IMR-90 (cell line): ENCODE results near the gene ZNF74. TPM values are rescaled to one million over a fixed set of nuclear protein-coding genes. Genes with fewer than 3 reads are reported as not detected.

ENCODE experiments used
- ATAC-seq: fragments of 200-7000 bp; cut with Tn5 transposase; 2 replicates; pipeline ENCODE4 v1.9.1; 2020; ENCODE audit warnings: low read depth, mild to moderate bottlenecking, moderate library complexity
- BruUV-seq: library from RNA; stranded (reverse); fragments of 400-500 nt; replicated peaks from 2 replicates; lab custom pipeline; 2021; lab: Mats Ljungman, UMichigan
- CTCF ChIA-PET: fragments of 300-600 bp; formaldehyde crosslinking; extraction: SDS; loops from one replicate; lab custom pipeline; 2021; ENCODE audit warnings: antibody characterized with exemption; lab: Yijun Ruan, JAX
- POLR2A ChIA-PET: fragments of 300-600 bp; sonication (Branson Sonifier 250); formaldehyde crosslinking; loops from one replicate; lab custom pipeline; 2022; ENCODE audit warnings: antibody characterized with exemption; ENCODE audit not compliant: unreplicated experiment; lab: Charles Lee
- DNase-seq: peaks from one replicate; pipeline ENCODE4 v3.0.0; 2013
- H2AFZ ChIP-seq: replicated peaks from 2 replicates; pipeline ENCODE3; 2013; ENCODE audit warnings: low read length, mild to moderate bottlenecking; ENCODE audit not compliant: poor library complexity
- H2AK5ac ChIP-seq: 2 replicates; pipeline ENCODE4 v1.6.1; 2013; ENCODE audit warnings: low read depth, low read length, inconsistent platforms
- H2AK9ac ChIP-seq: replicated peaks from 2 replicates; pipeline ENCODE3; 2013; ENCODE audit warnings: mild to moderate bottlenecking, low read depth, low read length, moderate library complexity; ENCODE audit not compliant: poor library complexity
- H2BK120ac ChIP-seq: 2 replicates; pipeline ENCODE4 v1.6.1; 2013; ENCODE audit warnings: low read depth, low read length, inconsistent platforms
- H2BK15ac ChIP-seq: 3 replicates; pipeline ENCODE4 v1.6.1; 2013; ENCODE audit warnings: low read depth, low read length, inconsistent platforms
- H2BK20ac ChIP-seq: 2 replicates; pipeline ENCODE4 v1.6.1; 2013; ENCODE audit warnings: low read depth, mild to moderate bottlenecking, inconsistent platforms, low read length, moderate library complexity
- H2BK5ac ChIP-seq: 2 replicates; pipeline ENCODE4 v1.6.1; 2013; ENCODE audit warnings: mild to moderate bottlenecking, low read depth, low read length, inconsistent platforms; ENCODE audit not compliant: poor library complexity, severe bottlenecking
- H3K14ac ChIP-seq: replicated peaks from 2 replicates; pipeline ENCODE4 v1.6.1; 2013; ENCODE audit warnings: low read depth, low read length, inconsistent platforms
- H3K18ac ChIP-seq: 2 replicates; pipeline ENCODE4 v1.6.1; 2013; ENCODE audit warnings: low read depth, low read length, control low read depth
- H3K23ac ChIP-seq: 2 replicates; pipeline ENCODE4 v1.6.1; 2013; ENCODE audit warnings: low read depth, low read length, inconsistent platforms
- H3K27ac ChIP-seq: 2 replicates; pipeline ENCODE4 v1.5.1; 2013; ENCODE audit warnings: mild to moderate bottlenecking, control low read depth, low read length; ENCODE audit not compliant: insufficient read depth
- H3K27me3 ChIP-seq: 2 replicates; pipeline ENCODE4 v1.6.1; 2013; ENCODE audit warnings: low read length; ENCODE audit not compliant: control insufficient read depth, insufficient read depth
- H3K36me3 ChIP-seq: 2 replicates; pipeline ENCODE4 v1.6.1; 2013; ENCODE audit warnings: low read length, mixed read lengths; ENCODE audit not compliant: control insufficient read depth, insufficient read depth
- H3K4ac ChIP-seq: 2 replicates; pipeline ENCODE4 v1.6.1; 2013; ENCODE audit warnings: low read depth, low read length, inconsistent platforms
- H3K4me1 ChIP-seq: 2 replicates; pipeline ENCODE4 v1.6.1; 2013; ENCODE audit warnings: low read length, mixed read lengths; ENCODE audit not compliant: control insufficient read depth, insufficient read depth
- H3K4me2 ChIP-seq: 2 replicates; pipeline ENCODE4 v1.6.1; 2013; ENCODE audit warnings: low read depth, mild to moderate bottlenecking, control low read depth, low read length, moderate library complexity
- H3K4me3 ChIP-seq: 2 replicates; pipeline ENCODE4 v1.5.1; 2013; ENCODE audit warnings: low read depth, mild to moderate bottlenecking, control low read depth, low read length, moderate library complexity; ENCODE audit not compliant: insufficient read depth
- H3K56ac ChIP-seq: 2 replicates; pipeline ENCODE4 v1.6.1; 2013; ENCODE audit warnings: low read length, inconsistent platforms; ENCODE audit not compliant: insufficient read depth; ENCODE audit errors: extremely low read depth
- H3K79me1 ChIP-seq, 2 experiments: 2 replicates each; pipeline ENCODE4 v1.6.1; 2013; ENCODE audit warnings: low read length in 2 of 2, inconsistent platforms in 1 of 2, low read depth in 1 of 2
- H3K9ac ChIP-seq: 2 replicates; pipeline ENCODE4 v1.6.1; 2013; ENCODE audit warnings: low read depth, low read length, control low read depth
- H3K9me1 ChIP-seq: 2 replicates; pipeline ENCODE4 v1.6.1; 2013; ENCODE audit warnings: low read length, inconsistent platforms; ENCODE audit not compliant: insufficient read depth
- H3K9me3 ChIP-seq: 2 replicates; pipeline ENCODE4 v1.6.1; 2013; ENCODE audit warnings: low read length; ENCODE audit not compliant: control insufficient read depth, insufficient read depth
- H4K20me1 ChIP-seq: 2 replicates; pipeline ENCODE4 v1.6.1; 2013; ENCODE audit warnings: low read length, inconsistent platforms; ENCODE audit not compliant: insufficient read depth
- H4K5ac ChIP-seq: 2 replicates; pipeline ENCODE4 v1.6.1; 2013; ENCODE audit warnings: mild to moderate bottlenecking, low read depth, low read length, control low read depth
- H4K8ac ChIP-seq, 2 experiments: 2 replicates each; pipeline ENCODE4 v1.6.1; 2013; ENCODE audit warnings: low read depth in 2 of 2, low read length in 2 of 2, control low read depth in 1 of 2, inconsistent platforms in 1 of 2
- H4K91ac ChIP-seq: 2 replicates; pipeline ENCODE4 v1.6.1; 2013; ENCODE audit warnings: low read depth, low read length, inconsistent platforms; ENCODE audit not compliant: insufficient read depth
- CEBPB ChIP-seq: IDR thresholded peaks from 2 replicates; pipeline ENCODE4 v1.6.1; 2012; ENCODE audit warnings: low read depth, low read length, improper control_type of control experiment
- ELK1 ChIP-seq: fragments of 150-350 bp; IDR thresholded peaks from 2 replicates; pipeline ENCODE4 v1.6.1; 2016; ENCODE audit warnings: low read depth, mild to moderate bottlenecking, low read length, moderate library complexity, borderline replicate concordance
- MAFK ChIP-seq: IDR thresholded peaks from 2 replicates; pipeline ENCODE4 v1.6.1; 2012; ENCODE audit warnings: low read depth, low read length, improper control_type of control experiment
- MAZ ChIP-seq: IDR thresholded peaks from 2 replicates; pipeline ENCODE4 v1.6.1; 2012; ENCODE audit warnings: low read depth, mild to moderate bottlenecking, low read length, improper control_type of control experiment, moderate library complexity, borderline replicate concordance
- NFE2L2 ChIP-seq: fragments of 150-350 bp; IDR thresholded peaks from 2 replicates; pipeline ENCODE4 v1.6.1; 2016; ENCODE audit warnings: low read depth, mild to moderate bottlenecking, low read length
- WGBS, 2 experiments: methylation state at CpG; one replicate each; pipeline versions ENCODE4 v1.1.5 to v1.1.7; 2013; ENCODE audit warnings: missing lambda C conversion rate in 2 of 2; ENCODE audit not compliant: insufficient read length in 1 of 2; ENCODE audit errors: extremely low coverage in 2 of 2; 5-methylcytosine and 5-hydroxymethylcytosine counted together
- dilution Hi-C: fragments of 300-500 bp; cut with HindIII; formaldehyde crosslinking; loops from one replicate; pipeline ENCODE4 v1.14.3; 2018; ENCODE audit warnings: low sequenced_read_pairs; ENCODE audit not compliant: unreplicated experiment
- in situ Hi-C: fragments of 300-500 bp; cut with MboI; formaldehyde crosslinking; loops from 3 replicates; pipeline ENCODE4 v1.14.3; 2019; ENCODE audit warnings: low sequenced_read_pairs, inconsistent platforms, mixed read lengths
- intact Hi-C: fragments of 100-400 bp; cut with micrococcal nuclease; formaldehyde crosslinking; loops from 2 replicates; pipeline ENCODE4 v1.10.0; 2022
- polyA plus RNA-seq, 3 experiments: library from polyadenylated mRNA; depleted of rRNA; stranded (reverse); fragments of >200 nt; gene quantifications; 2 replicates each; pipeline ENCODE4 v1.2.3, GENCODE V29; 2012; ENCODE audit warnings: low replicate concordance in 1 of 3
- total RNA-seq: library from RNA; depleted of rRNA; stranded (reverse); fragments of >200 nt; gene quantifications from 2 replicates; pipeline ENCODE4 v1.2.3, GENCODE V29; 2012

ZNF74 gene
- total and polyA plus RNA-seq, 2 of the 4 experiments (the other 2 are of a cell fraction) = 7.5 to 8.4 TPM

GRCh38 chr22:20413217-20414058 is 19.5 kb downstream of the ZNF74 start (continued):
- no peak for TF ChIP-seq CEBPB

DNA sequence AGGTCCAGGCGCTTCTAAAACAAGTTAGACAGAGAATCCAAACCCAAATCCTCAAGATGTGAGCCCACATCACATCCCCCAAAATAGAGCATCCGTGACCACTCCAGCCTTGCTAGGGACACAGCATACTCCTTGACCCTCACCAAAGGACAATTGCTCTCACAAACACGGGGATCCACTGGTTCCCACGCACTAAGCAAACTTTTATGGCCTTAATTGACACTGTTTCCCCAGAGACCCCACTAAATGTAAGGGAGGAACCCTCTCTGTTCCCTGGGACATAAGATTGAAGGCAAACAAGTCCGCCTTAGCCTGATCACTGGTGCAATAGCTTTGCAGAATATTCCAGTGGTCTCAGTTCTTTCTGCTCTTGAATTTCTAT is 20.1 kb downstream of the ZNF74 start:
- Histone ChIP-seq H3K27ac (no peak overlapping the region), H2AK5ac (peak overlapping the region; percentile 13; the same call in 1 of the 2 replicates), H3K4me3 (no peak overlapping the region), H3K36me3 (no peaks in the 10 kb centered on the region), H3K14ac (no peak overlapping the region), H3K56ac (no peak overlapping the region), H2AFZ (no peak overlapping the region), H3K4me2 (no peak overlapping the region), H3K9ac (no peak overlapping the region), H3K9me3 (no peaks in the 10 kb centered on the region), H3K18ac (no peak overlapping the region), H2BK120ac (no peak overlapping the region), H2AK9ac (no peak overlapping the region), H2BK15ac (no peak overlapping the region), H3K79me1 (no peaks in the 10 kb centered on the region), H3K4ac (no peak overlapping the region), H3K4me1 (no peaks in the 10 kb centered on the region), H3K23ac (no peak overlapping the region), H4K91ac (no peak overlapping the region), H3K9me1 (no peaks in the 10 kb centered on the region), H3K27me3 (no peaks in the 10 kb centered on the region), H2BK5ac (no peak overlapping the region), H4K8ac (no peak overlapping the region), H4K20me1 (no peaks in the 10 kb centered on the region; the same call in 1 of the 2 replicates), H4K5ac (no peak overlapping the region), H2BK20ac (no peak overlapping the region)
- in situ Hi-C loops (loop anchor here (10.0 kb wide), 1 partner anchor 51 kb away; no protein-coding TSS in a partner anchor), intact Hi-C loops (no loop called here), dilution Hi-C loops (no loop called here)
- TF ChIP-seq MAZ = no peak
- no peak for TF ChIP-seq NFE2L2
- TF ChIP-seq MAFK = no peak
- no peak for TF ChIP-seq ELK1
- CTCF ChIA-PET = no interaction called here
- POLR2A ChIA-PET = no interaction called here
- 80% methylated on average over 2 of the region's 5 CpGs; no CpG with 5 or more reads in 1 of the 2 experiments for WGBS, 2 experiments
- BruUV-seq = no TSS peak
- no peak for DNase-seq
- ATAC-seq = no peak
